22Rv1 (cell line): ENCODE data around the gene FCN3.

ENCODE experiments used
- ZFX ChIP-seq: fragments of 450-650 bp; IDR thresholded peaks from 2 replicates; pipeline ENCODE4 v1.6.1; 2017; ENCODE audit warnings: antibody characterized with exemption, borderline replicate concordance
- TF ChIP-seq, protein P1 (sequence below): fragments of 450-650 bp; IDR thresholded peaks from 2 replicates; pipeline ENCODE4 v1.5.1; 2017; ENCODE audit warnings: mild to moderate bottlenecking

- TF ChIP-seq, protein P1, sequence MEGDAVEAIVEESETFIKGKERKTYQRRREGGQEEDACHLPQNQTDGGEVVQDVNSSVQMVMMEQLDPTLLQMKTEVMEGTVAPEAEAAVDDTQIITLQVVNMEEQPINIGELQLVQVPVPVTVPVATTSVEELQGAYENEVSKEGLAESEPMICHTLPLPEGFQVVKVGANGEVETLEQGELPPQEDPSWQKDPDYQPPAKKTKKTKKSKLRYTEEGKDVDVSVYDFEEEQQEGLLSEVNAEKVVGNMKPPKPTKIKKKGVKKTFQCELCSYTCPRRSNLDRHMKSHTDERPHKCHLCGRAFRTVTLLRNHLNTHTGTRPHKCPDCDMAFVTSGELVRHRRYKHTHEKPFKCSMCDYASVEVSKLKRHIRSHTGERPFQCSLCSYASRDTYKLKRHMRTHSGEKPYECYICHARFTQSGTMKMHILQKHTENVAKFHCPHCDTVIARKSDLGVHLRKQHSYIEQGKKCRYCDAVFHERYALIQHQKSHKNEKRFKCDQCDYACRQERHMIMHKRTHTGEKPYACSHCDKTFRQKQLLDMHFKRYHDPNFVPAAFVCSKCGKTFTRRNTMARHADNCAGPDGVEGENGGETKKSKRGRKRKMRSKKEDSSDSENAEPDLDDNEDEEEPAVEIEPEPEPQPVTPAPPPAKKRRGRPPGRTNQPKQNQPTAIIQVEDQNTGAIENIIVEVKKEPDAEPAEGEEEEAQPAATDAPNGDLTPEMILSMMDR, result no peak
- no peak for TF ChIP-seq ZFX
Measured at GRCh38 chr1:27397749-27398148, 23.1 kb upstream of the FCN3 start.
